ENCODE measurements around the gene OTOP2. TPM values are rescaled to one million over a fixed set of nuclear protein-coding genes. Genes with fewer than 3 reads are reported as not detected.

The OTOP2 gene
- total and polyA plus RNA-seq, 9 of the 15 experiments (the other 6 are each of a cell fraction or from before 2014, with no cell fraction given) = 0.04 to 0.36 (median 0.14) TPM; not detected in 1

GRCh38 chr17:74981979-74982662, 58.0 kb downstream of the OTOP2 start:
- in situ Hi-C loops (cut with MboI) (no loop called here), intact Hi-C loops (cut with micrococcal nuclease) (no loop called here)
- peak; percentile 96 for ATAC-seq
- Histone ChIP-seq H3K4me1 (replicated peaks in 1 of 2; ENCODE audit: control insufficient read depth in 2 of 2, insufficient read depth in 2 of 2, low read length in 2 of 2) (peaks cover 22 to 40% of the 10 kb centered on the region in 2 experiments), H3K27ac (ENCODE audit: extremely low read depth, low read depth, low read length) (peak overlapping the region; percentile 75), H3K9me3 (replicated peaks; ENCODE audit: control insufficient read depth, insufficient read depth, low read depth, low read length) (no peaks in the 10 kb centered on the region), H3K36me3 (ENCODE audit: control insufficient read depth, insufficient read depth, low read length) (no peaks in the 10 kb centered on the region), H2AFZ (ENCODE audit: low read depth, low read length) (peak overlapping the region; percentile 78), H3K4me2 (ENCODE audit: insufficient read depth, low read length) (peak overlapping the region; percentile 87), H3K79me2 (ENCODE audit: control insufficient read depth, insufficient read depth, low read length) (0 out of 3 replicates have a peak, but pooled peaks cover 3% of the 10 kb centered on the region), H4K20me1 (replicated peaks; ENCODE audit: control insufficient read depth, insufficient read depth, low read length) (no peaks in the 10 kb centered on the region), H3K4me3 (peak overlapping the region; percentile 55), H3K9me1 (ENCODE audit: control insufficient read depth, insufficient read depth, low read length) (no peaks in the 10 kb centered on the region), H3K9ac (ENCODE audit: insufficient read depth in 1 of 2, low read depth in 2 of 2, low read length in 2 of 2) (peak overlapping the region; percentile 76 to 91), H3K27me3 (ENCODE audit: control insufficient read depth in 2 of 2, insufficient read depth in 2 of 2, low read length in 2 of 2) (no peaks in the 10 kb centered on the region)
- DNase-seq (ENCODE audit: extremely low read depth in 1 of 4, low spot score in 3 of 4) = peak; percentile 88 to 90 (median 88)
- BruUV-seq (replicated peaks) = TSS peak; percentile 97
- peak; percentile 87 for FAIRE-seq
- POLR2A ChIA-PET = interaction anchor here (0.6 to 1.9 kb wide), 11 partner anchors 8 to 543 kb away, joined by 3 to 12 read pairs (median 4); partner anchors contain the start of genes ATP5PD, HID1, KCTD2 and MRPL58
- CTCF ChIA-PET (ENCODE audit: low intra/inter-chr PET ratio) = no interaction called here
- 1% methylated on average over 56 of the region's 61 CpGs for WGBS (ENCODE audit: insufficient coverage, low coverage, missing lambda C conversion rate)
- TF ChIP-seq ZNF76 (CRISPR knock-in tag; IDR thresholded peaks at IDR 0.05; ENCODE audit: borderline replicate concordance) (no peak), ZBTB7A (IDR thresholded peaks at IDR 0.05; ENCODE audit: borderline replicate concordance, control insufficient read depth, low read depth, low read length) (peak; percentile 65; the same call in 1 of the 2 replicates), ID3 (CRISPR knock-in tag; IDR thresholded peaks at IDR 0.05) (no peak), ID3 (tag; IDR thresholded peaks at IDR 0.05) (peak; percentile 93), ZNF3 (CRISPR knock-in tag; IDR thresholded peaks at IDR 0.05) (no peak), ZNF668 (CRISPR knock-in tag; IDR thresholded peaks at IDR 0.05) (no peak), ESRRA (IDR thresholded peaks at IDR 0.05; ENCODE audit: borderline replicate concordance, low read depth) (peak; percentile 97), MIER1 (IDR thresholded peaks at IDR 0.05; ENCODE audit: low read depth) (no peak), RB1 (IDR thresholded peaks at IDR 0.05; ENCODE audit: low read depth) (peak; percentile 74; the same call in 1 of the 2 replicates), L3MBTL2 (IDR thresholded peaks at IDR 0.05) (peak; percentile 95), FOXP1 (CRISPR knock-in tag; IDR thresholded peaks at IDR 0.05) (no peak; the same call in 1 of the 2 replicates), HNRNPL (IDR thresholded peaks at IDR 0.05; ENCODE audit: low read depth, low read length) (peak; percentile 90), SMARCE1 (IDR thresholded peaks at IDR 0.05) (peak; percentile 79), IFI16 (CRISPR knock-in tag; IDR thresholded peaks at IDR 0.05) (no peak), ZNF512 (tag; IDR thresholded peaks at IDR 0.05) (no peak)
- TF ChIP-seq, protein P1, sequence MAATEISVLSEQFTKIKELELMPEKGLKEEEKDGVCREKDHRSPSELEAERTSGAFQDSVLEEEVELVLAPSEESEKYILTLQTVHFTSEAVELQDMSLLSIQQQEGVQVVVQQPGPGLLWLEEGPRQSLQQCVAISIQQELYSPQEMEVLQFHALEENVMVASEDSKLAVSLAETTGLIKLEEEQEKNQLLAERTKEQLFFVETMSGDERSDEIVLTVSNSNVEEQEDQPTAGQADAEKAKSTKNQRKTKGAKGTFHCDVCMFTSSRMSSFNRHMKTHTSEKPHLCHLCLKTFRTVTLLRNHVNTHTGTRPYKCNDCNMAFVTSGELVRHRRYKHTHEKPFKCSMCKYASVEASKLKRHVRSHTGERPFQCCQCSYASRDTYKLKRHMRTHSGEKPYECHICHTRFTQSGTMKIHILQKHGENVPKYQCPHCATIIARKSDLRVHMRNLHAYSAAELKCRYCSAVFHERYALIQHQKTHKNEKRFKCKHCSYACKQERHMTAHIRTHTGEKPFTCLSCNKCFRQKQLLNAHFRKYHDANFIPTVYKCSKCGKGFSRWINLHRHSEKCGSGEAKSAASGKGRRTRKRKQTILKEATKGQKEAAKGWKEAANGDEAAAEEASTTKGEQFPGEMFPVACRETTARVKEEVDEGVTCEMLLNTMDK (IDR thresholded peaks at IDR 0.05; ENCODE audit: borderline replicate concordance, insufficient read depth, low read depth, low read length, poor library complexity, severe bottlenecking) = peak; percentile 34
- TF ChIP-seq, protein P2, sequence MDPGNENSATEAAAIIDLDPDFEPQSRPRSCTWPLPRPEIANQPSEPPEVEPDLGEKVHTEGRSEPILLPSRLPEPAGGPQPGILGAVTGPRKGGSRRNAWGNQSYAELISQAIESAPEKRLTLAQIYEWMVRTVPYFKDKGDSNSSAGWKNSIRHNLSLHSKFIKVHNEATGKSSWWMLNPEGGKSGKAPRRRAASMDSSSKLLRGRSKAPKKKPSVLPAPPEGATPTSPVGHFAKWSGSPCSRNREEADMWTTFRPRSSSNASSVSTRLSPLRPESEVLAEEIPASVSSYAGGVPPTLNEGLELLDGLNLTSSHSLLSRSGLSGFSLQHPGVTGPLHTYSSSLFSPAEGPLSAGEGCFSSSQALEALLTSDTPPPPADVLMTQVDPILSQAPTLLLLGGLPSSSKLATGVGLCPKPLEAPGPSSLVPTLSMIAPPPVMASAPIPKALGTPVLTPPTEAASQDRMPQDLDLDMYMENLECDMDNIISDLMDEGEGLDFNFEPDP (CRISPR knock-in tag; IDR thresholded peaks at IDR 0.05) = no peak
